ENCODE results near the gene EGFLAM. TPM values are rescaled to one million over a fixed set of nuclear protein-coding genes. Genes with fewer than 3 reads are reported as not detected.

The EGFLAM gene
- total and polyA plus RNA-seq, 10 of the 15 experiments (the other 5 are each of a cell fraction or from before 2014, with no cell fraction given) = 0.37 TPM; not detected in 9

- SMC1A ChIA-PET (ENCODE audit: uncharacterized antibody, unreplicated experiment) = interaction anchor here (2.3 kb wide), 1 partner anchor 11 kb away, joined by 4 read pairs; no protein-coding TSS in a partner anchor
- CTCF ChIA-PET = no interaction called here
- no peaks in the 10 kb centered on the region for H3K9me3 ChIP-seq (replicated peaks; ENCODE audit: control insufficient read depth, insufficient read depth, low read length)
- H4K20me1 ChIP-seq (ENCODE audit: control insufficient read depth, insufficient read depth) = no peaks in the 10 kb centered on the region
- H3K9ac ChIP-seq (ENCODE audit: control insufficient read depth, insufficient read depth, low read length) = no peak overlapping the region
- no peaks in the 10 kb centered on the region for H3K79me2 ChIP-seq (ENCODE audit: control insufficient read depth, insufficient read depth, low read length)
- peaks cover 0 to 7% of the 10 kb centered on the region in 2 experiments; a peak in 1 of 4 replicates for H3K27me3 ChIP-seq (replicated peaks in 1 of 2; ENCODE audit: control insufficient read depth in 2 of 2, insufficient read depth in 2 of 2, low read length in 1 of 2)
- no TSS peak for BruUV-seq (replicated peaks)
- H2AFZ ChIP-seq (ENCODE audit: control insufficient read depth, low read depth, low read length) = no peak overlapping the region
- RAD21 ChIA-PET (ENCODE audit: unreplicated experiment) = no interaction called here
- FAIRE-seq (no peak), DNase-seq (ENCODE audit: low read depth, low spot score) (no peak), ATAC-seq (no peak)
- H3K4me1 ChIP-seq (ENCODE audit: control insufficient read depth, insufficient read depth, low read length) = no peaks in the 10 kb centered on the region
- H3K4me2 ChIP-seq (ENCODE audit: control insufficient read depth, insufficient read depth) = no peak overlapping the region
- no peak overlapping the region for H3K4me3 ChIP-seq
- in situ Hi-C loops (cut with MboI) (no loop called here), intact Hi-C loops (cut with micrococcal nuclease; ENCODE audit: unreplicated experiment) (no loop called here)
- no peak overlapping the region for H3K27ac ChIP-seq (ENCODE audit: control insufficient read depth, insufficient read depth)
- POLR2A ChIA-PET = no interaction called here
- no peaks in the 10 kb centered on the region for H3K36me3 ChIP-seq (ENCODE audit: control insufficient read depth in 2 of 2, insufficient read depth in 2 of 2, low read length in 1 of 2)
- WGBS (ENCODE audit: insufficient coverage, insufficient replicate concordance, low lambda C conversion rate, missing lambda C conversion rate) = 12% methylated on average over 13 of the region's 13 CpGs
- TF ChIP-seq CBX3 (IDR thresholded peaks at IDR 0.05; ENCODE audit: borderline replicate concordance, low read depth) (no peak), MTA2 (IDR thresholded peaks at IDR 0.05; ENCODE audit: low read depth) (no peak), ESRRA (IDR thresholded peaks at IDR 0.05; ENCODE audit: low read length) (no peak), E2F8 (IDR thresholded peaks at IDR 0.05; ENCODE audit: low read depth, partially characterized antibody) (no peak), REST (IDR thresholded peaks at IDR 0.05; ENCODE audit: low read depth, low read length) (no peak), SMARCA5 (IDR thresholded peaks at IDR 0.05) (no peak), BCL3 (IDR thresholded peaks at IDR 0.05; ENCODE audit: borderline replicate concordance, insufficient read depth, low read depth, low read length, poor library complexity, severe bottlenecking) (no peak), SMC3 (IDR thresholded peaks at IDR 0.05; ENCODE audit: borderline replicate concordance, low read length) (no peak), YY1 (IDR thresholded peaks at IDR 0.05; ENCODE audit: low read depth, low read length) (no peak), MLLT1 (IDR thresholded peaks at IDR 0.05) (no peak), FOXM1 (IDR thresholded peaks at IDR 0.05; ENCODE audit: low read depth, low read length) (no peak), BCL11A (IDR thresholded peaks at IDR 0.05; ENCODE audit: low read depth, low read length) (no peak), LARP7 (IDR thresholded peaks at IDR 0.05) (no peak), GATAD2B (conservative IDR thresholded peaks at IDR 0.05; ENCODE audit: low read depth) (no peak), SP1 (IDR thresholded peaks at IDR 0.05; ENCODE audit: low read depth, low read length) (no peak), ZNF384 (IDR thresholded peaks at IDR 0.05; ENCODE audit: borderline replicate concordance, low read depth, low read length) (no peak)
Observed at GRCh38 chr5:38259062-38259808, 876 bp downstream of the EGFLAM start.

Data from GM12878 (cell line).